ENCODE results near the gene PRSS8.

PRSS8 gene

GRCh38 chr16:31131841-31132271, 3.7 kb downstream of the PRSS8 start:
- Histone ChIP-seq H3K27me3 (no peaks in the 10 kb centered on the region), H3K9me3 (replicated peaks in 1 of 11) (no peaks in the 10 kb centered on the region), H3K4me1 (peaks cover 56 to 74% (median 66%) of the 10 kb centered on the region in 10 experiments), H3K36me3 (peaks cover 32 to 56% (median 45%) of the 10 kb centered on the region in 11 experiments), H3K4me2 (no peak overlapping the region), H3K27ac (peak overlapping the region in 3 of 11 experiments; percentile 18 to 60 (median 28); a peak in 1 of 22 replicates), H3K4me3 (no peak overlapping the region), H4K20me1 (no peaks in the 10 kb centered on the region; a peak in 1 of 22 replicates), H3K9ac (peak overlapping the region in 2 of 11 experiments; percentile 6 to 23; a peak in 1 of 22 replicates)
- no peak for TF ChIP-seq Cebpa-rat (IDR thresholded peaks at IDR 0.05)

DNA sequence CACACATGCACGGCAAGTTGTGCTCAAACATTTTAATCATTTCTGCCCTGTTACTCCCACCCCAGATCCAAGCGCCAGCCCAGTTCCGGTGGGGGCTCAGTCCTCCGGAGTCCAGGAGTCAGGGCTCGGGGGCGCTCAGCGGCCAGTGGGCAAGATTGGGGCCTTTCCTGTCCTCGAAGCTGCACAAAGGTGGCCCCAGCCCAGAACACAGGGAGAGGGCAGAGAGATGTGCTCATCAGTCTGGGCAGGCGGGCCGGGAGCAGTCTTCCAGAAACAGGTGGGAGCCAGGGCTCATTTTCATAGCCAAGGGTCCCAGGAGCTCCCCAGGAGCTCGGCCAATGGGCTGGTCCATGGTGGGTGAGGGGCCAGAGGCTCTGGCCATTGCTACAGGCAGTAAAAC, 4.1 kb downstream of the PRSS8 start:
- Histone ChIP-seq H3K36me3 (peaks cover 32 to 58% (median 47%) of the 10 kb centered on the region in 11 experiments), H3K4me2 (no peak overlapping the region), H3K9me3 (replicated peaks in 1 of 11) (no peaks in the 10 kb centered on the region), H3K4me1 (peaks cover 56 to 78% (median 64%) of the 10 kb centered on the region in 10 experiments), H3K9ac (peak overlapping the region in 2 of 11 experiments; percentile 6 to 23; a peak in 2 of 22 replicates), H3K4me3 (no peak overlapping the region), H3K27ac (peak overlapping the region in 2 of 11 experiments; percentile 28 to 60; a peak in 1 of 22 replicates), H3K27me3 (no peaks in the 10 kb centered on the region), H4K20me1 (no peaks in the 10 kb centered on the region; a peak in 1 of 22 replicates)
- TF ChIP-seq Cebpa-rat (IDR thresholded peaks at IDR 0.05): no peak

- Histone ChIP-seq H3K4me2 (peak overlapping the region in 1 of 11 experiments; percentile 94; a peak in 1 of 22 replicates), H4K20me1 (no peaks in the 10 kb centered on the region; a peak in 1 of 22 replicates), H3K27me3 (no peaks in the 10 kb centered on the region), H3K9ac (no peak overlapping the region; a peak in 1 of 22 replicates), H3K27ac (peak overlapping the region in 1 of 11 experiments; percentile 51; a peak in 2 of 22 replicates), H3K9me3 (replicated peaks in 1 of 11) (no peaks in the 10 kb centered on the region), H3K36me3 (peaks cover 32 to 63% (median 50%) of the 10 kb centered on the region in 11 experiments), H3K4me1 (peaks cover 56 to 84% (median 69%) of the 10 kb centered on the region in 10 experiments), H3K4me3 (no peak overlapping the region)
- no peak for TF ChIP-seq Cebpa-rat (IDR thresholded peaks at IDR 0.05)
Measured at GRCh38 chr16:31130899-31131298, 4.6 kb downstream of the PRSS8 start.

DNA sequence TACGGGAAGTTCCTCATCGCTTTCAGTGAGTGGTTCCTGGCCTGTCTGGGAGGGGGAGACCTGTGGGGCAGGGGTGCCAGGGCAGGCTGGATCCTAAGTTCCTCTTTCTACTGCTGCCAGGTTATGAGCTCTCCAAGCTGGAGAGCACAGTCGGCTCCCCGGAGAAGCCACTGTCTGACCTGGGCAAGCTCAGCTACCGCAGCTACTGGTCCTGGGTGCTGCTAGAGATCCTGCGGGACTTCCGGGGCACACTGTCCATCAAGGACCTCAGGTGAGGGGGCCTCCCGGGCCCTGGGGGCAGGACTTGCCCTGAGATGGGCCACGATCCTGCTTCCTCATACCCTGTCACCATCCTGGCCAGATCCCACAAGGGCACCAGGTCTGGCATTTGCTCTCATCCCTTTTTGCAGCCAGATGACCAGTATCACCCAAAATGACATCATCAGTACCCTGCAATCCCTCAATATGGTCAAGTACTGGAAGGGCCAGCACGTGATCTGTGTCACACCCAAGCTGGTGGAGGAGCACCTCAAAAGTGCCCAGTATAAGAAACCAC, 5.1 kb downstream of the PRSS8 start:
- no peaks in the 10 kb centered on the region for H3K9me3 ChIP-seq (replicated peaks in 1 of 11)
- H3K36me3 ChIP-seq: peaks cover 32 to 68% (median 51%) of the 10 kb centered on the region in 11 experiments
- no peak overlapping the region for H3K4me3 ChIP-seq
- peak overlapping the region in 7 of 11 experiments; percentile 50 to 97 (median 90); a peak in 13 of 22 replicates for H3K4me2 ChIP-seq
- peaks cover 56 to 87% (median 69%) of the 10 kb centered on the region in 10 experiments for H3K4me1 ChIP-seq
- no peak for TF ChIP-seq Cebpa-rat (IDR thresholded peaks at IDR 0.05)
- H3K27ac ChIP-seq: peak overlapping the region in 7 of 11 experiments; percentile 82 to 99 (median 95); a peak in 14 of 22 replicates
- peak overlapping the region in 7 of 11 experiments; percentile 25 to 92 (median 49); a peak in 6 of 22 replicates for H3K9ac ChIP-seq
- no peaks in the 10 kb centered on the region; a peak in 1 of 22 replicates for H4K20me1 ChIP-seq
- no peaks in the 10 kb centered on the region for H3K27me3 ChIP-seq

DNA sequence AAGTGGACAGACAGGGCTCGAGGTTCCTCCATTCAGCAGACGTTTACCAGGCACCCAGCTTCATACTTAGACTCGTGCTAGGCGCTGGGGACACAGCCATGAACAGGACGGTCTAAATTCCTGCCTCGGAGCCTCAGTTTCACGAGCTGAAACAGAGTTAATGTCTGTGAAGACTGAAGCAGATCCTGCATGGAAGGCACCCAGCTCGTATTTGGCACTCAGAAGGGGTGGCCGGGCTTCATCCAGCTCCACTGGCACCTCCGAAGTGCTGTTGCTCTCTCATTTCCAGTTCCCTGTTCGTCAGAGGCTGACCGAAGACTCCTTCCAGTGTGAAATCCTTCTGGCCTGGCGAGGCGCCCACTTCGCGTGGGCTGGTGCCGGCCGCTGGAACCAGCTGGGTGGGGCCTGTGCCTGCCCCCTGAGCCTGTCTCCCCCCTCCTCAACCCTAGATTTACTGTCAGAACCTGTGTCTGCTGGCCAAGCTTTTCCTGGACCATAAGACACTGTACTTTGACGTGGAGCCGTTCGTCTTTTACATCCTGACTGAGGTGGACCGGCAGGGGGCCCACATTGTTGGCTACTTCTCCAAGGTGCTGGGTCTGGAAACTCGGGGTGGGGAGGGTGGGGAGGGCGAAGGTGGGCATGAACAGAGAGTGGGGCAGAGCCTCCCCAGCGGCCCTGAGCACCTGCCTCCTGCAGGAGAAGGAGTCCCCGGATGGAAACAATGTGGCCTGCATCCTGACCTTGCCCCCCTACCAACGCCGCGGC, 5.8 kb downstream of the PRSS8 start:
- Histone ChIP-seq H3K27me3 (no peaks in the 10 kb centered on the region), H3K9me3 (replicated peaks in 1 of 11) (no peaks in the 10 kb centered on the region), H3K27ac (peak overlapping the region; percentile 76 to 99 (median 95)), H4K20me1 (no peaks in the 10 kb centered on the region; a peak in 1 of 22 replicates), H3K4me2 (peak overlapping the region; percentile 50 to 97 (median 88)), H3K36me3 (peaks cover 32 to 74% (median 54%) of the 10 kb centered on the region in 11 experiments), H3K9ac (peak overlapping the region; percentile 73 to 92 (median 86)), H3K4me1 (peaks cover 49 to 87% (median 62%) of the 10 kb centered on the region in 10 experiments), H3K4me3 (no peak overlapping the region)
- no peak for TF ChIP-seq Cebpa-rat (IDR thresholded peaks at IDR 0.05)

- Histone ChIP-seq H3K27me3 (no peaks in the 10 kb centered on the region), H3K9me3 (replicated peaks in 1 of 11) (no peaks in the 10 kb centered on the region), H3K4me2 (peak overlapping the region; percentile 50 to 97 (median 88)), H3K4me1 (peaks cover 41 to 79% (median 54%) of the 10 kb centered on the region in 10 experiments), H3K27ac (peak overlapping the region; percentile 76 to 99 (median 95)), H3K36me3 (peaks cover 38 to 82% (median 62%) of the 10 kb centered on the region in 11 experiments), H3K9ac (peak overlapping the region; percentile 73 to 92 (median 86)), H4K20me1 (no peaks in the 10 kb centered on the region), H3K4me3 (peak overlapping the region in 3 of 10 experiments; percentile 26 to 56 (median 29); a peak in 4 of 20 replicates)
- TF ChIP-seq Cebpa-rat (IDR thresholded peaks at IDR 0.05): no peak
Measured at GRCh38 chr16:31128711-31129567, 6.6 kb downstream of the PRSS8 start.

DNA sequence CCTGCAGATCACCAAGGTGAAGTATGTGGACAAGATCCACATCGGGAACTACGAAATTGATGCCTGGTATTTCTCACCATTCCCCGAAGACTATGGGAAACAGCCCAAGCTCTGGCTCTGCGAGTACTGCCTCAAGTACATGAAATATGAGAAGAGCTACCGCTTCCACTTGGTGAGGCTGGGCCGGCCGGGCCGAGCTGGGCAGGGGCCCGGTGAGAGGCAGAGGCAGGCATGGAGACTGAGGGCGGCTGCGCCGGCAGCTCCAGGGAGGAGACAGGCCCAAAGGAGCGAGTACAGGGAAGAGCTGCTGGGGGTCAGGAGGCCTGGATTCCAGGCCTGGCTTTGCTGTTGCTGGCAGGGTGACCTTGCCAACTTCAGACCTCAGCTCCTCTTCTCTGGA, 8.3 kb downstream of the PRSS8 start:
- Histone ChIP-seq H4K20me1 (no peaks in the 10 kb centered on the region), H3K4me2 (peak overlapping the region; percentile 50 to 97 (median 88)), H3K9ac (peak overlapping the region; percentile 73 to 92 (median 86); a peak in 21 of 22 replicates), H3K27me3 (no peaks in the 10 kb centered on the region), H3K9me3 (replicated peaks in 1 of 11) (no peaks in the 10 kb centered on the region), H3K4me3 (peak overlapping the region in 1 of 10 experiments; percentile 56; a peak in 1 of 20 replicates), H3K36me3 (peaks cover 54 to 88% (median 73%) of the 10 kb centered on the region in 11 experiments), H3K27ac (peak overlapping the region; percentile 76 to 99 (median 95)), H3K4me1 (peaks cover 36 to 63% (median 43%) of the 10 kb centered on the region in 10 experiments)
- no peak for TF ChIP-seq Cebpa-rat (IDR thresholded peaks at IDR 0.05)

GRCh38 chr16:31125844-31126243, 9.7 kb downstream of the PRSS8 start:
- H3K9ac ChIP-seq: peak overlapping the region in 3 of 11 experiments; percentile 6 to 35 (median 32); a peak in 3 of 22 replicates
- no peaks in the 10 kb centered on the region for H3K9me3 ChIP-seq (replicated peaks in 1 of 11)
- H3K4me2 ChIP-seq: peak overlapping the region in 4 of 11 experiments; percentile 12 to 44 (median 32); a peak in 5 of 22 replicates
- H3K4me3 ChIP-seq: no peak overlapping the region
- H3K27me3 ChIP-seq: no peaks in the 10 kb centered on the region
- H3K36me3 ChIP-seq: peaks cover 54 to 88% (median 73%) of the 10 kb centered on the region in 11 experiments
- H4K20me1 ChIP-seq: no peaks in the 10 kb centered on the region; a peak in 1 of 22 replicates
- peaks cover 36 to 61% (median 43%) of the 10 kb centered on the region in 10 experiments for H3K4me1 ChIP-seq
- H3K27ac ChIP-seq: peak overlapping the region in 6 of 11 experiments; percentile 6 to 37 (median 22); a peak in 7 of 22 replicates
- no peak for TF ChIP-seq Cebpa-rat (IDR thresholded peaks at IDR 0.05)

All from BLaER1 treated with 17β-estradiol and CSF1 and Interleukin-3, amounts not matched to agents 10 nM and 100 nM (cell line).